Cerebellar nuclear complex (tissue), 1 donor: ENCODE data around the gene SGCE.

Source experiments
- DNase-seq, 2 experiments: peaks; one replicate each; lab custom pipeline; 2025; lab: John Stamatoyannopoulos, UW

The SGCE gene

GRCh38 chr7:94621120-94621519 is 34.8 kb downstream of the SGCE start:
- no peak for DNase-seq

DNA sequence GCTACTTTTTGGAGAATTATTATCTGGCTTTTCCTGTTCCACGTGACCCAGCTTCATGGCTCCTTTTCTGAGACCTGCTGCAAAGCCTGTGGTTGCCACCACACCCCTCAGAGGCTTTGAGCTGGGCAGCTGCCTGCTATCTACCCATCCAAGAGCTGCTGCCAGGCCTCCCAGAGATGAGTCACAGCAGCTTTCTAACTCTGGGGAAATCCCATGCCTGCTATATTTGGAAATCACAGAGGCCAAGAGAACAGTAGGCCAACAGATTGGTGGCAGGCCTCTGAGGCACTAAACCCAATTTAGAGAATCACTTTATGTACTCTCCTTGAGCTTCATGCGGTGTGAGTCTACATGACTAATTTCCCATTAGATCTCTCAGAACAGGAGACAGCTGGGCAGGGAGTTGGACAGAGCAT is 35.2 kb downstream of the SGCE start:
- no peak for DNase-seq

- no peak for DNase-seq
Observed at GRCh38 chr7:94618126-94618525, 37.8 kb downstream of the SGCE start.

- DNase-seq, result no peak
Observed at GRCh38 chr7:94616855-94617254, 39.1 kb downstream of the SGCE start.

DNA sequence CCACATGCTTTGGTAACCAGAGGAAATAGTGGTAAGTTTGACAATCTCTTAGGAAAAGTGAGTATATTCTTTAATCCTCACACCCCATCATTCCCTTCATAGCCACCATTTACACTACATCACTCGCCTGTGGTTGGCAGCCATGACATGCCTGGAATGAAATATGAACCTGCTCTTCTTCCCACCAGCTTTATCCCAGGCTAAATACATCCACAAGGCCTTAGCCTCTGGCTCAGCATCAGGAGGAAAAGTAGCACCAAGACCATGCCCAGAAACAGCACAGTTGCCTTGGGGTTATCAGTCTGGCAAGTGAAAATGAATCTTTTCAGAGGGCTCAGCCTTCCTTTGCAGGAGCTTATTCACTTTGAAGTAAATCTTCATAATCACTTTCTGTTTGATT is 40.3 kb downstream of the SGCE start:
- DNase-seq, result no peak

GRCh38 chr7:94612661-94613060 is 43.3 kb downstream of the SGCE start:
- DNase-seq, result no peak

DNA sequence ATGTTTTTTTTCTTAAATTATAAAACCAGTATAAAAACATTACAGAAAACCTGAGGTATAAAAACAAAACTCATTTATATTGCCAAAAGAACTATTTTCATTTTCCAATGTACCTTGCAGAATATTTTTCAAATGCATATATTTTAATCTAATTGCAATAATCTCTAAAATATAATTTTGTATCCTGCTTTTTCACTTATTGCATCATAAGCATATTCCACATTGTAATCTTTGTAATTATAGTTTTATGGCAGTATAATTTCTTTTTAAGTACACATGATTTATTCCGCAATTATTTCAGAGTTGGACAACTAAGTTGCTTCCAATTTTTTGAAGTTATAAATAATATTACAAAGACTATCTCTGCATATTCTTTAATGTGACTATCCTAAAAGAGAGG is 43.7 kb downstream of the SGCE start:
- DNase-seq, result no peak

- no peak for DNase-seq
Observed at GRCh38 chr7:94609561-94609960, 46.4 kb downstream of the SGCE start.

- DNase-seq, result no peak
Observed at GRCh38 chr7:94605031-94605430, 50.9 kb downstream of the SGCE start.

- no peak for DNase-seq
Observed at GRCh38 chr7:94602181-94602580, 53.8 kb downstream of the SGCE start.

DNA sequence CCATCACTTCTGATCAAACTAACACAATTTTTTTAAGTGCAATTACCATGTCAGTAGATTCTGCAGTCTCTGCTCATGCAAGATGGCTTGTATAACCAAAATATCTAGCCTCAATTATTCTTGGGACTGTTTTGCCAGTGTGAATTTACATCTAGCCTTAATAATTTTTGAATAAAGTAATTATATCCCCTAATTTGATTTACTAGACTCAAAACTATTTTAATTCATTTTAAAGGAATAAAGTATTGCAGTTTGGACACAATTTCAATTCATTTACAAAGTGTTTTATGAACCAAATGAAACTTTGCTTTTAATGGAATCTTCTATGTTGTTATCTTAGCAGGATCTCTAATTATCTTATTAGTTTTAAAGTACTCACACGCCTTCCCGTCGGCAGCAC is 55.7 kb downstream of the SGCE start:
- no peak for DNase-seq

DNA sequence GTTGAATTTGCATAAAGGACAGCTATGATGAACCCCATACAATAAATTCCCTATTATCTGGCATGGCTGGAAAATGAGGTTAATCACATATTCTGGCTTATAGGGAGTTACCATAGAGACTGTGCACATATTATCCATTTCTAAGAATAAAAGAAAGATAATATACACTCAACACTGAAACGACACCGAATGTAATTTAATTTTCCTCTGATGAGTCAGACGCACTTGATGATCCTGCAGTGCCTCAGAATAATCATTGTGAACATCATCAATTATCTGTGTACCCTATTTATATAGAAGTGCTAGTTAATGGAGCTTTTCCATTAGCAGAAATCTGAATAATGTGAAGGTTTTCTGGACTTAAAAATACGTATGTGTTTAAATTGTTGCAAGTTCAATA is 60.2 kb downstream of the SGCE start:
- no peak for DNase-seq

DNA sequence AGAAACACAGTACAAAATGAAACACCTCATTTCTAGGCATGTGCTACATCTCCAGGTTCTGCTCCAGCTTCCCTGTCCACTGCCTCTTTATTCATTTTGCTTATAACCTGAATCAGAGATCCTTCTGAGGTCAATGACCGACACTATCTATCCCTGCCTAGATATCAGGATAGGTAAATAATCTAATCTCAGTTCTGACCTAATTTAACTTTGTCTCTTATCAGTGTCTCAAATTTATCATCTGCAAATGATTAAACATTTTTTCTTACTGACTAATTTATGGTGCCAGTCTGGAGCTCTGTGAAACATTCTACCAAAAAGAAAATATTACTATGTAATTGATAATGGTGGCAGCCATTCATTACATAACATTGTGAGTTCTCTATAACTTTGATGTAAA is 61.1 kb downstream of the SGCE start:
- no peak for DNase-seq

DNA sequence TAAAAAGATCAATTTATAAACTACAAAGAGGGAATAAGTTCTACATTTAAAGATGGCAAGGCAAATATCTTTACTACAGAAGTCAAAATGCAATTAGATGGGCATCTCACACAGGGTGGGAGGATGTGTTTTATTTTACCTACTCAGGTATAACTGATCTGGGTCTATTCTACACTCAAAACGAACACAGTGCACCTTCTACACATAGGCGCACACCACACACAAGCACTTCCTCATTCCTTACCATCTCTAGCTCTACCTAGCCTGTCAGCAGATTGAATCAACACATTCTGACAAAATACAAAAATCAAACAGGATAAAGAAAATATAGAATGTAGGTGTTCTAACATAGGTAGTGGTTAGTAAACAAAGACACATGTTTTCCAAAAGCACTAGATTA is 64.8 kb downstream of the SGCE start:
- no peak for DNase-seq

DNA sequence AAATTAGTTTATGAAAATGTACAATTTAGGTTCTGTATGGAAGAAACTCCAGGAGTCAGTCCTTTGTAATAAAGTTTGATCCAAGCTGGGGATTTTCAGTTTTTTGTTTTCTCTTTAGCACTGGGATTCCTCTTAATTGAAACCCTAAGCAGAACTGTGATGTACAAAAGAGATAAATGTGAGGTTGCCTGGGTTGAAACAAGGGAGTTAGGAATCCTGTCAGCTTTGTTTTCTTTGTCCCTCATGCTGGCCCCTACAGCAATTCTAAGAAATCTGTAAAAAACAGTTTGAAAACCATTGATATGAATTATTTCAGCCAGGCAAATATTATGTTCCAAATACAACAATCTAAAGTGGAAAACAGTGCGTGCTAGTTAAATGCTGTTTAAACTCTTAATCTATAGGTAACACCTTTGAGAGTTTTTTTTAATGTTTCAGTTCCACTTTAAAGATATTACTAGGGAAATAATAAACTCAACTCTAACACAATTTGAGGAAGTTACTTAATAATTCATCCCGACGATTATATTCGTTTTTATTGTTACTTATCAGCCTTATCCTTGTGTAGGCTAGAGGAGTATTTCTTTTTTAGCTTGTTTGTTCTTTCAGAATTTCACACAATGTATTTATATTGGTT is 65.3 kb downstream of the SGCE start:
- no peak for DNase-seq

DNA sequence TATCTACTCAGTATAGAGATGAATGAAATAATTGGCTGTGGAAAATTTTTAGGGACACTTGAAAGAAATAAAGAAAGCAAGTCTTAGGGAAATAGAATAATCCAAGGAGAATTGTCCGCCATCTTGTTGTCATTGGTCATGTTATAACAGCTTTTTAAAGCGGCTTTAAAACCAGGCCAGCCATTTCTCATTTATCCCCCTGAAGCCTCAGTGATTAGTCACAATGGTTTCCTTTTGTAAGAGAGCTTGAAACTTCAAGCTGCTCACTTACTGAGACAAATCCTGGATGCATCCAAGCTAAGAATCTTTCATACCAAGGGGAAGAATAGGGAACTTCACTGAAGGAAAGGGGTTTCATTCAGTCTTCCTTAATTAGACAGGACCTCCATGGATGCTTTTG is 67.9 kb downstream of the SGCE start:
- no peak for DNase-seq

DNA sequence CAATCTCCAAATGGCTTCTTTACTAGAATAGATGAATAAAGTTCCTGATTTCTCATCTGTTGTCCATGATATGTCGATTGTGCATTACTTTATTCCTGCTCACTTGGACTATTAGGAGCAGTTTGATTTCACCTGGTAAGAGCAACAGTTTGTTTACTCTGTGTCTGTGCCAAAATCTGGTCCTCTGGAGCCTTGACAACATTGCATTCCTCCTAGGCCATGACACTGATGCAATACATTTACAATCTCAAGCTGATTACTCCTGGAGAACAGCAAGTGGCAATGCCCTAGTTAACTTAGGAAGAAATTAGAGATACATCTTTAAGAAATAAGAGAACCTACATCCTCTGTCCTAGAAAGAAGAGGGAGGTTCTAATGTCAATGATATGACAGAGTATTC is 71.8 kb downstream of the SGCE start:
- no peak for DNase-seq

DNA sequence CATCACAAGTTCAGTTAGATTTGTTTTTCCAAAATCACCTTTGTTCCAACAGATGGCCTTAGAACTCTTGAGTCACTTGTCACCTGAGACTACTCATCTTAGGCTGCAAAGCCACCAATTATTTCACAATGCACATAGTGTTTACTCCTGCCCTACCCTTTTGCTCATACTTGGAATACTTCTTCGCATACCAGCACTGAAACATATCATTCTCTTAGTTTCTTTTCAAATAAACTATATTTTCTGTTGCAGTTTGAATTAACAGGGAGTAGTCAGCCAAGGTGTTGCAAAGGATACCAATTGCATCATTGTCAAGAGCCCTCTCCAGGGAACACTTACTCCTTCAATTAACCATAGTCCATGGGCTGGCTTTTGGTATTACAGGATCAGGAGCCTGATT is 75.3 kb downstream of the SGCE start:
- DNase-seq, result no peak

- DNase-seq, result no peak
Observed at GRCh38 chr7:94579470-94579869, 76.5 kb downstream of the SGCE start.

GRCh38 chr7:94578614-94579013 is 77.3 kb downstream of the SGCE start:
- DNase-seq, result no peak

GRCh38 chr7:94577357-94577756 is 78.6 kb downstream of the SGCE start:
- DNase-seq, result no peak

- DNase-seq, result no peak
Observed at GRCh38 chr7:94576316-94576715, 79.6 kb downstream of the SGCE start.

GRCh38 chr7:94575646-94576045 is 80.3 kb downstream of the SGCE start:
- DNase-seq, result no peak

DNA sequence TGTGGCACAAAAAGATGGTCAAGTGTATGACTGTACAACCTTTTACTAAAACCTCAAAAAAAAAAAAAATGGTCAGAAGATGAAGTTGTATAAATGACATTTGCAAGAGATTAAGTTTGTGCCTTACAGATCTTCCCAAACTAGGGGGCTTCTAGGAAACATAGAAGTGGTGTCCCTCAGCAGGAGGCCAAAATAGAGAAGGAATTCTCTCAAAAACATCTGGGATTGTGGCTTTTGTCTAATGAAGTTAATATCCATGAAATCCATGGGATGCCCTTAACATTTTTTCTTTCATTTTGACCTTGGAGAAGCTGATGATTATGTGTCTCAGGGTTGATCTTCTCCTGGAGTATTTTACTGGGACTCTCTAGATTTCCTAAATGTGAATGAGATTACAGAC is 84.1 kb downstream of the SGCE start:
- no peak for DNase-seq

DNA sequence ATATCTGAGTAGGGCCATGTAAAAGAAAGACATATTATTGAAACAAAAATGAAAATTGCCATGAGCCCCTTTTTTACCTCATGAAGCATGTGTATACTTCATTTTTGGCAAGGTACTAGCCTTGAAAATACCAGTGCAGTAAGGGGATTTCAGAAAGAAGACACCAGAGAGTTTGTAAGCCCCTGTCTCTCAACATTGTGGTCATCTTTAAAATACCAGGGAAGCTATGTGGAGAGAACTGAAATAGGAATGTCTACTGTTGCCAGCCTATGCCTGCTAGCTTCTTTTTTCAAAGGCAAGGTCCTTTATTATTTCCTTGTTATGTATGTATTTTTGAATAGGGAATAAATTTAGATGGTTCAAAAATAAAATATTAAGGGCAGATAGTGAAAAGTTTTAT is 88.5 kb downstream of the SGCE start:
- no peak for DNase-seq
